ENCODE measurements around the gene CCDC88B. TPM values are rescaled to one million over a fixed set of nuclear protein-coding genes. Genes with fewer than 3 reads are reported as not detected.

Gene CCDC88B
- total RNA-seq, 1 experiment from 2014 or later, result 3.6 TPM

DNA sequence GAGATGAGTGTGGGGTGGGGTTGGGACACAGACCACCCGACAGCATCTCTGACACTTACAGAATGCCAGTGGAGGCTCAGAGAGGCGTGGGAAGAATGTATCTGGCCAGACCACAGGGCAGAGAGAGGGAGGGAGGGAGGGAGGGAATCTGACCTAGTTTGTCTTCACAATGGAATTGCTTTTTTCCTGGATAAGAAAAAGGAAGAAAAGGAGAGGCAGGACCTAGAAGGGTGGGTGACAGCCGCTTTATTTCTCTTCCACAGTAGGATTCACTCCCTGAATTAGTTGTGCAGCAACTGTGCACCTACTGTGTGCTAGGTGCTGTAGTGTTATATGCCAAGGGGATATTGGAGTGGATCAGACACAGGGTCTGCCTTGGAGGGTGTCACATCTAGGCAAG is 45.2 kb upstream of the CCDC88B start:
- no peak for DNase-seq
- Mint-ChIP-seq H3K4me1 (ENCODE audit: low read depth, unreplicated experiment) (no peaks in the 10 kb centered on the region), H3K9me3 (ENCODE audit: unreplicated experiment) (no peaks in the 10 kb centered on the region), H3K27ac (ENCODE audit: unreplicated experiment) (no peak overlapping the region), H3K36me3 (ENCODE audit: insufficient read depth, unreplicated experiment) (no peaks in the 10 kb centered on the region), H3K27me3 (ENCODE audit: insufficient read depth, unreplicated experiment) (peaks cover 20% of the 10 kb centered on the region), H3K4me3 (ENCODE audit: unreplicated experiment) (no peak overlapping the region)
- peaks cover 9% of the 10 kb centered on the region for H3K4me1 ChIP-seq
- TF ChIP-seq, protein P1, sequence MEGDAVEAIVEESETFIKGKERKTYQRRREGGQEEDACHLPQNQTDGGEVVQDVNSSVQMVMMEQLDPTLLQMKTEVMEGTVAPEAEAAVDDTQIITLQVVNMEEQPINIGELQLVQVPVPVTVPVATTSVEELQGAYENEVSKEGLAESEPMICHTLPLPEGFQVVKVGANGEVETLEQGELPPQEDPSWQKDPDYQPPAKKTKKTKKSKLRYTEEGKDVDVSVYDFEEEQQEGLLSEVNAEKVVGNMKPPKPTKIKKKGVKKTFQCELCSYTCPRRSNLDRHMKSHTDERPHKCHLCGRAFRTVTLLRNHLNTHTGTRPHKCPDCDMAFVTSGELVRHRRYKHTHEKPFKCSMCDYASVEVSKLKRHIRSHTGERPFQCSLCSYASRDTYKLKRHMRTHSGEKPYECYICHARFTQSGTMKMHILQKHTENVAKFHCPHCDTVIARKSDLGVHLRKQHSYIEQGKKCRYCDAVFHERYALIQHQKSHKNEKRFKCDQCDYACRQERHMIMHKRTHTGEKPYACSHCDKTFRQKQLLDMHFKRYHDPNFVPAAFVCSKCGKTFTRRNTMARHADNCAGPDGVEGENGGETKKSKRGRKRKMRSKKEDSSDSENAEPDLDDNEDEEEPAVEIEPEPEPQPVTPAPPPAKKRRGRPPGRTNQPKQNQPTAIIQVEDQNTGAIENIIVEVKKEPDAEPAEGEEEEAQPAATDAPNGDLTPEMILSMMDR (IDR thresholded peaks at IDR 0.05; ENCODE audit: insufficient read depth in 1 of 2, low read depth in 1 of 2, low read length in 1 of 2, severe bottlenecking in 1 of 2, unreplicated experiment in 1 of 2), result no peak
- H3K4me3 ChIP-seq (ENCODE audit: low read depth, low read length), result no peak overlapping the region
- no peaks in the 10 kb centered on the region for H3K9me3 ChIP-seq
- ChIA-PET CTCF (interaction anchor here (0.6 kb wide), 2 partner anchors 10 to 84 kb away, joined by 3 read pairs; no protein-coding TSS in a partner anchor), POLR2A (no interaction called here)
- peaks cover 4% of the 10 kb centered on the region for H3K27me3 ChIP-seq (replicated peaks; ENCODE audit: control insufficient read depth, insufficient read depth, low read length)
- intact Hi-C loops (cut with micrococcal nuclease; ENCODE audit: unreplicated experiment), result no loop called here
- no peaks in the 10 kb centered on the region for H3K36me3 ChIP-seq (ENCODE audit: control insufficient read depth, insufficient read depth, low read length)
- BruUV-seq (replicated peaks), result no TSS peak

DNA sequence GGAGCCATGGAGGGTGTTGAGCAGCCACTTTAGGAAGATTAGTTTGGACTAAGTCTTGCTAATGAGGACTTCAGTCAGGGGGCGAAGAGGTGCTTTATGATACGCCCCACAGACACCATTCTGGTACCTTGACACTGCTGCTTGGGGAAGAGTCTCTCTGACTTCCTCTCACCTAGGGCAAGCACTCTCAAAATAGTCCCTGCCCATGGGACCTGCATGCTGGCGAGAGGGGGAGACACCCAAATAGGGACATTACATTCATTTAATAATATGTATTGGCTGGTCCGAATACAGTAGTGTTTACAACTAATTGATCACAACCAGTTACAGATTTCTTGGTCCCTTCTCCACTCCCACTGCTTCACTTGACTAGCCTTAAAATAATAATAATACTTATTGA is 44.2 kb upstream of the CCDC88B start:
- no peaks in the 10 kb centered on the region for H3K9me3 Mint-ChIP-seq (ENCODE audit: unreplicated experiment)
- CTCF ChIA-PET, result interaction anchor here (0.6 to 1.6 kb wide), 2 partner anchors 9 kb away, joined by 3 to 5 read pairs; partner anchors contain the start of gene ESRRA
- no TSS peak for BruUV-seq (replicated peaks)

DNA sequence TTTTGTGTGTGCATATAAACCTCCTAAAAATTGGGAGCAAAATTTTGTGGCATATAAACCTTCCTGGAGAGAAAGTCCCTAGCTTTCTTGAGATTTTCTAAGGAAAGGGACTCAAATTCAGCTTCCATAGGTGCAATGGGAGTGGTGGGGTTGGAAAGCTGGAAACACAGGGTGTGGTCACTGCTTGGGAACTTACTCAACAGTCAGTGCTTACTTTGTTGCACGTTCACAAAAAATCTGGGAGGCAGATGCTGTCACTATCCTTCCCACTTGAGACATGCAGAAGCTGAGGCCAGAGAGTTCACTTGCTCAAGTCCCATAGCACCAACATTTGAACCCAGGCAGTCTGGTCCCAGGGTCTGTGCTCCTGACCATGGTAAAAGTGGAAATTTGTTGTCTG is 43.8 kb upstream of the CCDC88B start:
- ChIA-PET POLR2A (no interaction called here), CTCF (interaction anchor here (1.6 kb wide), 1 partner anchor 9 kb away, joined by 5 read pairs; the partner anchor contains the start of gene ESRRA)
- peaks cover 4% of the 10 kb centered on the region for H3K27me3 ChIP-seq (replicated peaks; ENCODE audit: control insufficient read depth, insufficient read depth, low read length)
- Mint-ChIP-seq H3K27ac (ENCODE audit: unreplicated experiment) (no peak overlapping the region), H3K36me3 (ENCODE audit: insufficient read depth, unreplicated experiment) (peaks cover 5% of the 10 kb centered on the region), H3K9me3 (ENCODE audit: unreplicated experiment) (no peaks in the 10 kb centered on the region), H3K4me1 (ENCODE audit: low read depth, unreplicated experiment) (no peaks in the 10 kb centered on the region), H3K4me3 (ENCODE audit: unreplicated experiment) (no peak overlapping the region), H3K27me3 (ENCODE audit: insufficient read depth, unreplicated experiment) (peaks cover 14% of the 10 kb centered on the region)
- H3K9me3 ChIP-seq, result no peaks in the 10 kb centered on the region
- H3K4me3 ChIP-seq (ENCODE audit: low read depth, low read length), result no peak overlapping the region
- BruUV-seq (replicated peaks), result no TSS peak
- TF ChIP-seq, protein P1 (IDR thresholded peaks at IDR 0.05; ENCODE audit: insufficient read depth in 1 of 2, low read depth in 1 of 2, low read length in 1 of 2, severe bottlenecking in 1 of 2, unreplicated experiment in 1 of 2), result no peak
- DNase-seq, result no peak
- intact Hi-C loops (cut with micrococcal nuclease; ENCODE audit: unreplicated experiment), result no loop called here
- no peaks in the 10 kb centered on the region for H3K36me3 ChIP-seq (ENCODE audit: control insufficient read depth, insufficient read depth, low read length)
- peaks cover 11% of the 10 kb centered on the region for H3K4me1 ChIP-seq

More for the DNA sequence above, 44.2 kb upstream of the CCDC88B start:
- no peak overlapping the region for H3K27ac Mint-ChIP-seq (ENCODE audit: unreplicated experiment)
- no peak overlapping the region for H3K4me3 ChIP-seq (ENCODE audit: low read depth, low read length)
- DNase-seq, result no peak
- H3K27me3 ChIP-seq (replicated peaks; ENCODE audit: control insufficient read depth, insufficient read depth, low read length), result peaks cover 4% of the 10 kb centered on the region
- H3K9me3 ChIP-seq, result no peaks in the 10 kb centered on the region
- POLR2A ChIA-PET, result no interaction called here
- no peaks in the 10 kb centered on the region for H3K36me3 ChIP-seq (ENCODE audit: control insufficient read depth, insufficient read depth, low read length)
- TF ChIP-seq, protein P1 (IDR thresholded peaks at IDR 0.05; ENCODE audit: insufficient read depth in 1 of 2, low read depth in 1 of 2, low read length in 1 of 2, severe bottlenecking in 1 of 2, unreplicated experiment in 1 of 2), result no peak
- peaks cover 16% of the 10 kb centered on the region for H3K27me3 Mint-ChIP-seq (ENCODE audit: insufficient read depth, unreplicated experiment)
- peaks cover 5% of the 10 kb centered on the region for H3K36me3 Mint-ChIP-seq (ENCODE audit: insufficient read depth, unreplicated experiment)
- no peak overlapping the region for H3K4me3 Mint-ChIP-seq (ENCODE audit: unreplicated experiment)
- intact Hi-C loops (cut with micrococcal nuclease; ENCODE audit: unreplicated experiment), result no loop called here
- H3K4me1 ChIP-seq, result peaks cover 12% of the 10 kb centered on the region
- H3K4me1 Mint-ChIP-seq (ENCODE audit: low read depth, unreplicated experiment), result no peaks in the 10 kb centered on the region

Data from Caco-2 (cell line).